DMS 273 treated with DMSO at 0.1 percent for 48 hours (cell line): ENCODE results near the gene ADAMTSL5.
"Not testable (repeated sequence)": the region's sequence is repeated elsewhere in the genome, so short reads cannot be mapped to it uniquely, and the experiment has no call there.

Experiments used
- DNase-seq: peaks from one replicate; lab custom pipeline; 2025; lab: John Stamatoyannopoulos, UW

The ADAMTSL5 gene

GRCh38 chr19:1511318-1512317 is 1.2 kb downstream of the ADAMTSL5 start:
- no peak for DNase-seq

DNA sequence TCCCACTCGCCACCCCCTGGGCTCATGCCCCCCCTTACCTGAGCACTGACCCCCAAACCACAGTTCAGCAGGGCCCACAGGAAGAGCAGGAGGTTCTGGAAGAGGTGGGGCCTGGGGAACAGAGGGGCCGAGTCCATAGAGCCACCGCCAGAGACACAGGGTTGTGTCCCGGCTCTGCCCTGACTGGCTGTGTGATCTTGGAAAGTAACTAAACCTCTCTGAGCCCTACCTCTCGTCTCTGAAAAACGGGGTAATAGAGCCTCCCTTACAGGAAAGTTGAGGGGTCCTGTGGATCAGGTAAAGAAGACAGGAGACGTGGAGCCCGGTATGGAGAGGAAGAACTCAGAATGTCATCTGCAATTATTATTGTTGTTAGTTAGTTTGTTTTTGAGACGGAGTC is 2.0 kb downstream of the ADAMTSL5 start:
- DNase-seq: no peak

- no peak for DNase-seq
These were observed 2.4 kb downstream of the ADAMTSL5 start for GRCh38 chr19:1510442-1510806.

DNA sequence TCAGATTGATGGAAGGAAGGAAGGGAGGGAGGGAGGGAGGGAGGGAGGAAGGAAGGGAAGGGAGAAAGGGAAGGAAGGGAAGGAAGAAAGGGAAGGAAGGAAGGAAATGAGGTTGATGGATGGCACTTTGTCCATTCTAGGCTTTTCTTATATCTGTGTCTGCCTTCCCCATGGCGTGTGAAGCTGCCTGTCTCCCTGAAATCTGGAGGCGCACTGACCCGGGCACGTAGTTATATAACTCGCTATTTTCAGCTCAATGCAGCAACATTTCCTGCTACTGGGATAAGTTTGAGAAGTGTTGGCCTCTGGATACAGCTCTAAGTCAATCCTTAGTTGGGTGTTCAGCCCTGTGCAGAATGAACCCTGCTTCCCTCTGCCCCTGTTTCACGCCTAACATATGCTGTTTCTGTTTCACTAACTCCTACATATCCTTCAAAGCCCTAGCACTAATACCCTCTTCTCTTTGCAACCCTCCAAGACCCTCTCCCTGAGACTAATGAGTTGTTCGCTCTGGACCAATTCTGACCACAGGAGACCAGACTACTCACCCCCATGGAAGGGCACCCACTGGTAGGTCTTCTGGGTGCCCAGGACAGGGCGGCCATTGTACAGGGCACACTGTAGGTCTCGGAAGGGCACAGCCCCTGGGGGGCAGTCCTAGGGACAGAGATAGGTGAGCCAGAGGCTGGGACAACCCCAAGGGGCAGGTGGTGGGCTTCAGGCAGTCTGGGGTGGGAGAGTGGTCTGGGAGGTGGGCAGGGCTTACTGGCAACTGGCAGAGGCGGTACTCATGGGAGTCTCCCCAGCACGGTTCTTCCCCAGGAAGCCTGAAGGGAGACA is 3.0 kb downstream of the ADAMTSL5 start:
- no peak for DNase-seq

- DNase-seq: no peak
These were observed 4.3 kb downstream of the ADAMTSL5 start for GRCh38 chr19:1508507-1508856.

- peak; percentile 79 for DNase-seq
These were observed 4.9 kb downstream of the ADAMTSL5 start for GRCh38 chr19:1507763-1508506.

DNA sequence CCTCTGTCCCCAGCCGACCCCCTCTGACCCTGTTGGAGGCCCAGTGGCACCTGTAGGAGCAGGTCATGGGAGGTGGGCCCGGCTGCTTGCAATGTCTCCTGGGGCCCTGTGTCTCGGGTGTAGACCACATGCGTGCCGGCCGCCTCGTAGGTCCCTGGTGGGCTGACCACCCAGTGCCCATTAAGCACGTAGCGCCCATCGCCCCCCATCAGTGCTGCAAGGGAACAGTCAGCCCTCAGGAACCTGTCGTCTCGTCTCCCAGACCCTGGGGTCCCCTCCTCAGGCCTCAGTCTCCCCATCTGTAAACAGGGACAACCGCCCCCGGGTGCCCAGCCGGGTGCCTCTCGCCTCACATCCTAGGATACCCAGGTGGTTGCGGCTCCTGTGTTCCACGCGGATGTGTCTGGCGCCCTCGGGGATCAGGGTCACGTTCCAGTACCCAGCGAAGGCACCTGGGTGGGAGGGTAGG is 5.6 kb downstream of the ADAMTSL5 start:
- DNase-seq: no peak

DNA sequence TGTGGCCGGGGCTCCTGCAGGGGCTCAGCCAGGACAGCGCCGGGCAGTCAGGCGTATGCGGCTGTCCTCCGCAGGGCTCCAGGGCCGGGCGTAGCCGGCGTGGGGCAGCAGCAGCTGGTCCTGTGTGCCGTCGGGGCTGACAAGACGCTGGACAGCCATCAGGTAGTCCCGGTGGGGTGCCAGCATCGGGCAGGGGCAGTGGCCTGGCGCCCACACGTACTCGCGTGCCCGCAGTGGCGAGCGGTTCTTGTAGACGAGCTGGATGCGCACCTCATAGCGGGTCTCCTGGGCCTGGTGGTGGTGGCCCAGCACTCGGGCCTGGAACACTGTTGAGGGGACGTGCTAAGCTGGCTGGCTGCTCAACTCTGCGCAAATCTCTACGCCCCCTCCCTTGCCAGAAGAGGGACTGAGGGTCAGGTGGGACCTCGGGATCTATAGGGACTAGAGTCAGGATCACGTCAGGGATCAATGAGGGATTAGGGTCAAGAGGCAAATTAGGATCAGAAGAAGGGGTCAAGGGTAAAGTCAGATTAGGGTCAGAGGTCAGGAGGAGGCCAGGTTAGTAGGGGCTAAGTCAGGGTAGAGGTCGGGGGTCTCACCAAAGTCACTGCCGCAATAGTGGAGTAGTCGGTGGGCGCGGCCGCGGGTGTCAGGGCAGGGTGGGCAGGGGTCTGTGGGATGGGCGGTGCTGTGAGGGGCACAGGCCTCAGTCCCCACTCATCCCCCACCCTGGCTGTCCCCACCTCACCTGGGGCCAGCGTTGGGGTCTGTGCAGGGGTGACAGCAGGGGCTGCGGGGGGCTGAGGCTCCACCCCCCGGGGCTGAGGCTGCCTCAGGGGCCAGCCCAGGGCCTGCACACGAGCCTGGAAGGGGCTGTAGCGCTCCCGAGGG is 6.6 kb downstream of the ADAMTSL5 start:
- no peak for DNase-seq

GRCh38 chr19:1505012-1505411 is 7.8 kb downstream of the ADAMTSL5 start:
- no peak for DNase-seq

GRCh38 chr19:1503925-1504773 is 8.7 kb downstream of the ADAMTSL5 start:
- no peak for DNase-seq

DNA sequence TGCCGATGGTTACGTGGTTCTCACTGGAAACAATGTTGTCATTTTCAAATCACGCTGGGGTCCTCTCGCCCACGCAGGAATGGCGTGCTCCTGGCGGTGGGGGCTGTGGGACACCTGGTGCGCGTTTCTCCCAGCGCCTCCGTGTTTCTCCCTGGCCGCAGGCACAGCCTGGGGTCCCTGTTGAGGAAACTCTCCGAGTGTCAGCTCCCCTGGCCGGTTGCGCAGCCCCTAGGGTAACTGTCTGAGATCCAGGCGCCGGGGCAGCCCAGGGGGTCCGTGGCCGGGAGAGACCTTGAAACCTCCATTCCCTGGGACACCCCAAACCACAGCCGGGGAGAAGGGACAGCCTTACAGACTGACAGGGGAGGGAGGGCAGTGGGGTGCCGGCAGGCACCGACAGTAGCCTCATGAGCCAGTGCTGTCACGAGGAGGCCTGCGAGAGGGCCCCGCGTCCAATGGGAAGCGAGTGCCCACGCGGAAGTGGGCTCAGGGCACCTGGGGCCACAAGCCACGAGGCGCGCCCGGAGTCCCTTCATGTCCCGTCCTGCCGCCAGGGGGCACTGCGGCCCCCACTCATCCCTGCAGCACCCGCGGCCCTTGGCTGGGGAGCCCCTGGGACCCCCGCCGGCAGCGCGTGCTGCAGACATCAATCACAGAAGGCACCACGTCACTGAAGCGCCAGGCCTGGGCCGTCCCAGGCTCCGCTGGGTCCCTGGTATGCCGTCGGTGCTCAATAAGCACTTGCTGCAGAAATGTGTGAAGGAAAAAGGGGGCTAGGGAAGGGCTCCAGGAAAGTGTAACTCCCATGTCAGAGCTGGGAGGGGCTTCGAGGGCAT is 9.5 kb downstream of the ADAMTSL5 start:
- no peak for DNase-seq

DNA sequence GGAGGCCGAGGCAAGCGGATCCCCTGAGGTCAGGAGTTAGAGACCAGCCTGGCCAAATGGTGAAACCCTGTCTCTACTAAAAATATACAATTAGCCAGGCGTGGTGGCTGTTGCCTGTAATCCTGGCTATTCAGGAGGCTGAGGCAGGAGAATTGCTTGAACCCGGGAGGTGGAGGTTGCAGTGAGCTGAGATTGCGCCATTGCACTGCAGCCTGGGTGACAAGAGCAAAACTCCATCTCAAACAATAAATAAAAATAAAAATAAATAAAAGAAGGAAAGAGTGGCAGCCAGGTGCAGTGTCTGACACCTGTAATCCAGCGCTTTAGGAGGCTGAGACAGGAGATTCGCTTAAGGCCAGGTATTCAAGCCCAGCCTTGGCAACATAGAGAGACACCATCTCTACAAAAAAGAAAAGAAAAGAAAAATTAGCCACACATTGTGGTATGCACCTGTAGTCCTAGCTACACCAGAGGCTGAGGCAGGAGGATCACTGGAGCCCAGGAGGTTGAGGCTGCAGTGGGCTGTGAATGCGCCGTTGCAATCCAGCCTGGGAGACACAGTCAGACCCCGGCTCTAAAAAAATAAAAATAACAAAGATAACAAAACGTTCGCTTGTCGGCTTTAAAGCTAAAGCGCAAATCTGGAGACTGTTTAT is 10.3 kb downstream of the ADAMTSL5 start:
- DNase-seq: no peak

GRCh38 chr19:1501200-1501595 is 11.6 kb downstream of the ADAMTSL5 start:
- no peak for DNase-seq

DNA sequence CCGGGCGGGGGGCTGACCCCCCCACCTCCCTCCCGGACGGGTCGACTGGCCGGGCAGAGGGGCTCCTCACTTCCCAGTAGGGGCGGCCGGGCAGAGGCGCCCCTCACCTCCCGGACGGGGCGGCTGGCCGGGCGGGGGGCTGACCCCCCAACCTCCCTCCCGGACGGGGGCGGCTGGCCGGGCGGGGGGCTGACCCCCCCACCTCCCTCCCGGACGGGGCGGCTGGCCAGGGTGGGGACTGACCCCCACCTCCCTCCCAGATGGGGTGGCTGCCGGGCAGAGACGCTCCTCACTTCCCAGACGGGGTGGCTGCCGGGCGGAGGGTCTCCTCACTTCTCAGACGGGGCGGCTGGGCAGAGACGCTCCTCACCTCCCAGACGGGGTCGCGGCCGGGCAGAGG is 13.6 kb downstream of the ADAMTSL5 start:
- not testable (repeated sequence) for DNase-seq

DNA sequence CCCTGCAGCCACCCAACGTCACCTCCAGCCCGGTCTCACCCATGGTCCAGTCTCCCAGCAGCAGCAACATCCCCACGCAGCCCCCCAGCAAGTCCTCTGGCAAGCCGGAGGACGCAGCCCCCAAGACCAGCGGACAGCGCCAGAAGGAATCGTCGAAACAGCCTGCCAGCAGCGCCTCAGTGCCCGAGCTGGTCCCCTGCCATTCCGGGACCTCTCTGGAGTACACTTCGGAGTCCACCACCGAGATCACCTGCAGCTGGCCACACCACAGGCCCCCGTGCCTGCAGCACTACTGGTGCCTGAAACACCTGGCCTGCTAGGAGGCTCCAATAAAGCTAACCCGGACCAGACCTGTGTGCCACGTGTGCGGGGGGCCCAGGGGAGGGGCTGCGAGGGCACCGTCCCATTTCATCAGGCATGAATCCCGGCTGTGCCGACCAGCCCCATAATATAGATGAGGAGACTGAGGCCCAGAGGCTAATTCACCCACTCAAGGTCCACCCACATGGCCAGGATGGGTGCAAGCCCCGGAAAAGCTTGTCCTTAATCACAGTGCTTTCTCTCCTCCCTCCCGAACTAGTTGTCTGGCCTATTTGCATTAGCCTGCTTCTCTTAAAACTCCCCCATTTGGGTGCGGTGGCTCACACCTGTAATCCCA is 15.1 kb downstream of the ADAMTSL5 start:
- DNase-seq: no peak

- DNase-seq: no peak
These were observed 15.9 kb downstream of the ADAMTSL5 start for GRCh38 chr19:1496714-1497577.
